H1 (cell line): Measurements from ENCODE around the gene THBS1. TPM values are rescaled to one million over a fixed set of nuclear protein-coding genes. Genes with fewer than 3 reads are reported as not detected.

Experiments used
- CTCF ChIA-PET: fragments of 300-600 bp; sonication (Branson Sonifier 250); formaldehyde crosslinking; loops from one replicate; lab custom pipeline; 2021; ENCODE audit not compliant: partially characterized antibody; lab: Charles Lee
- POLR2A ChIA-PET: fragments of 300-600 bp; sonication (Branson Sonifier 250); formaldehyde crosslinking; loops from one replicate; lab custom pipeline; 2021; ENCODE audit warnings: inconsistent platforms; ENCODE audit not compliant: partially characterized antibody; lab: Charles Lee
- DNase-seq, 2 experiments: peaks; one replicate each; pipeline versions ENCODE4 v3.0.0 to v3.0.0-alpha.2; 2010 to 2022; ENCODE audit warnings: low spot score in 2 of 2, low read depth in 1 of 2, mixed read lengths in 1 of 2
- FAIRE-seq: peaks from 2 replicates; lab custom pipeline; 2011; peaks lifted over from hg19 to GRCh38; lab: Jason Lieb, UNC
- H2AFZ ChIP-seq: 2 replicates; pipeline ENCODE4 v1.8.1; 2012; ENCODE audit warnings: low read length, inconsistent platforms
- H2AK5ac ChIP-seq: 2 replicates; pipeline ENCODE4 v1.6.1; 2013; ENCODE audit warnings: low read depth, low read length
- H2BK120ac ChIP-seq: replicated peaks from 2 replicates; pipeline ENCODE3; 2013; ENCODE audit warnings: low read depth, low read length, inconsistent platforms
- H2BK12ac ChIP-seq: 2 replicates; pipeline ENCODE4 v1.6.1; 2013; ENCODE audit warnings: low read depth, low read length
- H2BK15ac ChIP-seq: 2 replicates; pipeline ENCODE4 v1.6.1; 2013; ENCODE audit warnings: low read length
- H2BK20ac ChIP-seq: 2 replicates; pipeline ENCODE4 v1.6.1; 2013; ENCODE audit warnings: low read length
- H2BK5ac ChIP-seq: 2 replicates; pipeline ENCODE4 v1.6.1; 2013; ENCODE audit warnings: low read depth, low read length
- H3K14ac ChIP-seq: 2 replicates; pipeline ENCODE4 v1.6.1; 2013; ENCODE audit warnings: inconsistent platforms; ENCODE audit not compliant: insufficient read length
- H3K18ac ChIP-seq: 2 replicates; pipeline ENCODE4 v1.6.1; 2013; ENCODE audit warnings: low read length; ENCODE audit errors: extremely low read depth
- H3K23ac ChIP-seq: 2 replicates; pipeline ENCODE4 v1.6.1; 2013; ENCODE audit warnings: inconsistent platforms; ENCODE audit not compliant: insufficient read length
- H3K23me2 ChIP-seq: 2 replicates; pipeline ENCODE4 v1.6.1; 2013; ENCODE audit warnings: low read depth, low read length
- H3K27ac ChIP-seq: 2 replicates; pipeline ENCODE4 v1.6.1; 2011; ENCODE audit warnings: low read depth, low read length, inconsistent platforms
- H3K27me3 ChIP-seq, 4 experiments: replicated peaks in 1 of 4; 1 replicate in 1 of 4; 2 replicates in 3 of 4; pipeline versions ENCODE4 v1.6.1 to v1.8.1; 2011 to 2013; ENCODE audit warnings: low read length in 3 of 4, mild to moderate bottlenecking in 3 of 4, inconsistent platforms in 2 of 4, mixed read lengths in 2 of 4, moderate library complexity in 1 of 4; ENCODE audit not compliant: control insufficient read depth in 3 of 4, insufficient read depth in 3 of 4; ENCODE audit errors: extremely low read depth in 1 of 4
- H3K36me3 ChIP-seq, 4 experiments: 2 replicates each; pipeline versions ENCODE4 v1.6.1 to v1.8.1; 2011 to 2013; ENCODE audit warnings: mild to moderate bottlenecking in 4 of 4, low read length in 3 of 4, moderate library complexity in 2 of 4, control low read depth in 1 of 4, inconsistent platforms in 1 of 4; ENCODE audit not compliant: insufficient read depth in 4 of 4, control insufficient read depth in 2 of 4
- H3K4ac ChIP-seq: replicated peaks from 2 replicates; pipeline ENCODE3; 2013; ENCODE audit warnings: low read length, low read depth, mixed read lengths, inconsistent platforms; ENCODE audit not compliant: insufficient read length
- H3K4me1 ChIP-seq, 4 experiments: replicated peaks in 1 of 4; 1 replicate in 1 of 4; 2 replicates in 3 of 4; pipeline versions ENCODE4 v1.6.1 to v1.8.1; 2011 to 2013; ENCODE audit warnings: low read length in 3 of 4, inconsistent platforms in 2 of 4, mixed read lengths in 1 of 4; ENCODE audit not compliant: insufficient read depth in 4 of 4, control insufficient read depth in 3 of 4
- H3K4me2 ChIP-seq, 2 experiments: 2 replicates each; pipeline versions ENCODE4 v1.6.1 to v1.8.1; 2011 to 2013; ENCODE audit warnings: low read depth in 2 of 2, low read length in 2 of 2, control low read depth in 1 of 2, inconsistent platforms in 1 of 2, mild to moderate bottlenecking in 1 of 2; ENCODE audit not compliant: insufficient read depth in 1 of 2
- H3K4me3 ChIP-seq, 4 experiments: fragments of 200-600, 300-600 bp in 1 of 4; sonication (generic), shearing (Covaris generic), sonication (Bioruptor Twin) in 1 of 4; 2 replicates each; pipeline versions ENCODE4 v1.5.1 to v1.8.1; 2011 to 2016; ENCODE audit warnings: low read length in 4 of 4, low read depth in 3 of 4, control low read depth in 2 of 4, inconsistent platforms in 2 of 4, mild to moderate bottlenecking in 2 of 4, mixed read lengths in 1 of 4, moderate library complexity in 1 of 4; ENCODE audit not compliant: insufficient read depth in 2 of 4; ENCODE audit errors: extremely low read depth in 1 of 4
- H3K56ac ChIP-seq: replicated peaks from 2 replicates; pipeline ENCODE3; 2013; ENCODE audit warnings: low read depth, mild to moderate bottlenecking, mixed read lengths, low read length, inconsistent platforms; ENCODE audit not compliant: insufficient read length
- H3K79me1 ChIP-seq: 2 replicates; pipeline ENCODE4 v1.6.1; 2013; ENCODE audit warnings: low read depth, low read length, control low read depth
- H3K79me2 ChIP-seq, 2 experiments: 2 replicates each; pipeline versions ENCODE4 v1.6.1 to v1.8.1; 2012 to 2013; ENCODE audit warnings: low read length in 2 of 2, mild to moderate bottlenecking in 2 of 2, inconsistent platforms in 1 of 2; ENCODE audit not compliant: insufficient read depth in 2 of 2, control insufficient read depth in 1 of 2
- H3K9ac ChIP-seq, 4 experiments: replicated peaks in 1 of 4; 1 replicate in 1 of 4; 2 replicates in 3 of 4; pipeline versions ENCODE4 v1.6.1 to v1.8.1; 2011 to 2013; ENCODE audit warnings: low read depth in 3 of 4, low read length in 3 of 4, control low read depth in 2 of 4, mild to moderate bottlenecking in 2 of 4, moderate library complexity in 2 of 4, inconsistent platforms in 1 of 4; ENCODE audit errors: extremely low read depth in 1 of 4
- H3K9me3 ChIP-seq, 2 experiments: 2 replicates each; pipeline versions ENCODE4 v1.6.1 to v1.8.1; 2012 to 2013; ENCODE audit warnings: mild to moderate bottlenecking in 2 of 2, moderate library complexity in 2 of 2, control low read depth in 1 of 2, inconsistent platforms in 1 of 2, low read depth in 1 of 2, low read length in 1 of 2, mixed read lengths in 1 of 2; ENCODE audit not compliant: insufficient read depth in 2 of 2
- H4K20me1 ChIP-seq, 2 experiments: replicated peaks in 1 of 2; 2 replicates each; pipeline versions ENCODE3 to v1.8.1; 2011 to 2013; ENCODE audit warnings: inconsistent platforms in 2 of 2, low read length in 2 of 2, mild to moderate bottlenecking in 1 of 2; ENCODE audit not compliant: insufficient read depth in 2 of 2, control insufficient read depth in 1 of 2
- H4K5ac ChIP-seq: 2 replicates; pipeline ENCODE4 v1.6.1; 2013; ENCODE audit warnings: low read length, low read depth, mixed read lengths, inconsistent platforms; ENCODE audit not compliant: insufficient read length
- H4K8ac ChIP-seq: 2 replicates; pipeline ENCODE4 v1.8.0; 2013; ENCODE audit warnings: mild to moderate bottlenecking, moderate library complexity, low read length, inconsistent platforms; ENCODE audit not compliant: insufficient read depth; ENCODE audit errors: extremely low read depth
- H4K91ac ChIP-seq: replicated peaks from 2 replicates; pipeline ENCODE3; 2013; ENCODE audit warnings: low read length, mixed read lengths, inconsistent platforms; ENCODE audit not compliant: insufficient read length
- BACH1 ChIP-seq: IDR thresholded peaks from 2 replicates; pipeline ENCODE4 v1.6.1; 2012; ENCODE audit warnings: low read length, improper control_type of control experiment
- BRCA1 ChIP-seq: IDR thresholded peaks from 2 replicates; pipeline ENCODE4 v1.6.1; 2012; ENCODE audit warnings: low read depth, low read length, improper control_type of control experiment
- CBX8 ChIP-seq: fragments of 300-800, 300-1000 bp; sonication (generic); IDR thresholded peaks from 2 replicates; pipeline ENCODE4 v1.7.1; 2016; ENCODE audit warnings: low read depth, low read length, borderline replicate concordance
- CEBPB ChIP-seq: IDR thresholded peaks from 2 replicates; pipeline ENCODE4 v1.6.1; 2012; ENCODE audit warnings: low read depth, low read length
- JUN ChIP-seq: IDR thresholded peaks from 2 replicates; pipeline ENCODE4 v1.6.1; 2011; ENCODE audit warnings: low read depth, mild to moderate bottlenecking, improper control_type of control experiment, low read length
- KDM4A ChIP-seq: IDR thresholded peaks from one replicate; pipeline ENCODE4 v1.7.1; 2012; ENCODE audit warnings: low read depth, mild to moderate bottlenecking, moderate library complexity, low read length, inconsistent platforms; ENCODE audit not compliant: severe bottlenecking
- MAFK ChIP-seq: IDR thresholded peaks from 2 replicates; pipeline ENCODE4 v1.6.1; 2012; ENCODE audit warnings: low read depth, mild to moderate bottlenecking, improper control_type of control experiment, low read length
- PHF8 ChIP-seq: fragments of 200-600 bp; sonication (generic); conservative IDR thresholded peaks from 2 replicates; pipeline ENCODE4 v1.7.1; 2012; ENCODE audit warnings: low read depth, mild to moderate bottlenecking, inconsistent platforms, low read length, moderate library complexity
- POLR2AphosphoS5 ChIP-seq: IDR thresholded peaks from 2 replicates; pipeline ENCODE4 v1.6.1; 2011; ENCODE audit warnings: low read depth, low read length
- RNF2 ChIP-seq: fragments of 200-900, 300-1000 bp; sonication (generic); IDR thresholded peaks from 2 replicates; pipeline ENCODE4 v1.7.1; 2016; ENCODE audit warnings: borderline replicate concordance, low read depth, mild to moderate bottlenecking, antibody characterized with exemption, low read length; ENCODE audit not compliant: poor library complexity, severe bottlenecking; ENCODE audit errors: missing control alignments
- SP2 ChIP-seq: IDR thresholded peaks from 2 replicates; pipeline ENCODE4 v1.6.1; 2012; ENCODE audit warnings: mild to moderate bottlenecking, low read length, inconsistent platforms
- TAF1 ChIP-seq: IDR thresholded peaks from 2 replicates; pipeline ENCODE4 v1.6.1; 2011; ENCODE audit warnings: mild to moderate bottlenecking, low read depth, low read length
- TEAD4 ChIP-seq: IDR thresholded peaks from 2 replicates; pipeline ENCODE4 v1.6.1; 2012; ENCODE audit warnings: low read depth, low read length, inconsistent platforms, mixed read lengths
- WGBS, 2 experiments: shearing (Covaris generic) in 1 of 2; methylation state at CpG; one replicate each; pipeline versions ENCODE4 v1.1.6 to v1.1.7; 2013 to 2015; ENCODE audit warnings: low lambda C conversion rate in 2 of 2, mixed read lengths in 2 of 2, inconsistent platforms in 1 of 2, low coverage in 1 of 2, missing lambda C conversion rate in 1 of 2; ENCODE audit not compliant: insufficient replicate concordance in 2 of 2, insufficient coverage in 1 of 2, insufficient read length in 1 of 2; ENCODE audit errors: extremely low coverage in 1 of 2, missing lambda C conversion rate in 1 of 2; 5-methylcytosine and 5-hydroxymethylcytosine counted together
- polyA plus RNA-seq, 7 experiments: library from polyadenylated mRNA; depleted of rRNA in 3 of 7; stranded (reverse) in 5 of 7; unstranded in 2 of 7; fragments of >200 nt in 5 of 7; fragments of 200-250 nt in 2 of 7; gene quantifications; 1 replicate in 5 of 7; 2 replicates in 1 of 7; 4 replicates in 1 of 7; pipeline versions ENCODE4 v1.2.1 to v1.2.3, GENCODE V29; 2011 to 2013; ENCODE audit warnings: missing spikeins in 2 of 7, mixed read lengths in 2 of 7
- total RNA-seq: library from RNA; stranded (reverse); fragmentation: NEBNext Ultra II Directional; extraction: Animal tissue kit (Norgen Biotek cat#: 25700); gene quantifications from 2 replicates; pipeline ENCODE4 v1.2.1, GENCODE V29; 2021

Gene THBS1
- total and polyA plus RNA-seq, 2 of the 8 experiments (the other 6 are each of a cell fraction or from before 2014, with no cell fraction given) = 10.3 to 63.3 TPM

DNA sequence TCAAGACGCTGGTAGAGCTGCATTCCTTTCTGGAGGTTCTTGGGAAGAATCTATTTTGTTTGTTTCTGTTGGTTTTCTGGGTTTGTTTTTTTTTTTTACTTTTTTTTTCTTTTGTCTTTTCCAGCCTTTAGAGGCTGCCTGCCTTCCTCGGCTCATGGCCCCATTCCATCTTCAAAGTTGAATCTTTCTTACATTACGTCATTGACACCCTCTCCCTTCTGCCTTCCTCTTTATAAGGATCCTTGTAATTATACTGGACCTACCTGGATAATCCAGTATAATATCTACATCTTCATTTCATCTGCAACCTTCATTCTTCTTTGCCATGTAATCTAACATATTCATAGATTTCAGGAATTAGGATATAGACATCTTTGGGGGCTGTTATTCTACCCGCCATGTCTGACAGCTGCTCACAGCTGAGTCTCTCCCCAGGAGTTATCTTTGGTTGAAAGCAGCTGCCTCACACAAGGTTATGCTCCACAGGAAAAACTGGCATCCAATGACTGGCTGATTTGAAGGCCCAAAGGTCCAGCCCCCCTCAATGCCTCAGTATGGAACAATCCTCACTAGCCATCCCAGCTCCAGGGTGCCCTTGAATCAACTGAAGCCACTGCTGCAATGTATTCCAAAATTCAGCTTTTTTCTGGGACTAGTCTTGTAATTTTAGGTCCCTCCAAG, 38.4 kb upstream of the THBS1 start:
- FAIRE-seq = no peak
- POLR2A ChIA-PET = interaction anchor here (0.6 to 2.9 kb wide), 2 partner anchors 38 to 128 kb away, joined by 3 to 24 read pairs; partner anchors contain the start of gene THBS1
- H3K4me3 ChIP-seq = no peak overlapping the region
- TF ChIP-seq TEAD4 (no peak), POLR2AphosphoS5 (no peak), RNF2 (no peak), CBX8 (no peak), CEBPB (no peak), MAFK (no peak), TAF1 (no peak), BACH1 (no peak), BRCA1 (no peak), JUN (no peak), PHF8 (no peak), SP2 (no peak), KDM4A (no peak)

More for the DNA sequence above, 38.4 kb upstream of the THBS1 start:
- no peak overlapping the region for H4K8ac ChIP-seq
- no peak overlapping the region for H3K4me2 ChIP-seq
- CTCF ChIA-PET = interaction anchor here (0.6 to 3.0 kb wide), 10 partner anchors 9 to 104 kb away, joined by 3 to 21 read pairs (median 4); no protein-coding TSS in a partner anchor
- H3K4me1 ChIP-seq = no peaks in the 10 kb centered on the region
- H2BK5ac ChIP-seq = no peak overlapping the region
- H2BK12ac ChIP-seq = no peak overlapping the region
- peaks cover 0 to under 1% (median 0%) of the 10 kb centered on the region in 4 experiments; a peak in 1 of 7 replicates for H3K27me3 ChIP-seq
- no peaks in the 10 kb centered on the region for H3K79me2 ChIP-seq
- no peak overlapping the region for H2BK120ac ChIP-seq
- DNase-seq = no peak
- no peaks in the 10 kb centered on the region for H3K23me2 ChIP-seq
- H3K18ac ChIP-seq = no peak overlapping the region
- H2AK5ac ChIP-seq = no peak overlapping the region
- no peak overlapping the region for H3K14ac ChIP-seq
- no peak overlapping the region for H3K9ac ChIP-seq
- H2AFZ ChIP-seq = no peak overlapping the region
- no peak overlapping the region for H3K4ac ChIP-seq
- no peak overlapping the region for H2BK20ac ChIP-seq
- H4K91ac ChIP-seq = no peak overlapping the region
- no peaks in the 10 kb centered on the region for H4K20me1 ChIP-seq
- no peaks in the 10 kb centered on the region for H3K36me3 ChIP-seq
- no peak overlapping the region for H4K5ac ChIP-seq
- no peak overlapping the region for H3K23ac ChIP-seq
- no peaks in the 10 kb centered on the region; a peak in 1 of 4 replicates for H3K9me3 ChIP-seq
- no peaks in the 10 kb centered on the region for H3K79me1 ChIP-seq
- no peak overlapping the region for H3K56ac ChIP-seq
- WGBS, 2 experiments = 89% methylated on average over 4 of the region's 4 CpGs; no CpG with 5 or more reads in 1 of the 2 experiments
- no peak overlapping the region for H2BK15ac ChIP-seq
- no peak overlapping the region for H3K27ac ChIP-seq
